Thoracic aorta (tissue), 2 donors: Measurements from ENCODE around the gene SLC4A2. TPM values are rescaled to one million over a fixed set of nuclear protein-coding genes. Genes with fewer than 3 reads are reported as not detected.

Experiments
- ATAC-seq: fragments of 150-250 bp; one replicate; pipeline ENCODE4 v1.8.0; 2017; ENCODE audit warnings: low read depth; ENCODE audit not compliant: insufficient number of reproducible peaks, low FRiP score
- DNase-seq: peaks from one replicate; pipeline ENCODE4 v3.0.0-alpha.2; 2020; ENCODE audit warnings: low spot score
- H3K27ac ChIP-seq, 2 donors: fragments of 200-600 bp; sonication (generic); 1 replicate in 1 of 2; 2 replicates in 1 of 2; pipeline ENCODE4 v1.5.1; 2016; ENCODE audit warnings: mild to moderate bottlenecking in 2 of 2, moderate library complexity in 2 of 2
- H3K27me3 ChIP-seq: fragments of 200-600 bp; sonication (generic); replicated peaks from 2 replicates; pipeline ENCODE4 v1.6.0; 2016; ENCODE audit warnings: mild to moderate bottlenecking; ENCODE audit not compliant: insufficient read depth
- H3K36me3 ChIP-seq: fragments of 200-600 bp; sonication (generic); one replicate; pipeline ENCODE4 v1.5.1; 2016
- H3K4me1 ChIP-seq, 2 donors: fragments of 200-600 bp; sonication (generic); 1 replicate in 1 of 2; 2 replicates in 1 of 2; pipeline versions ENCODE4 v1.5.1 to v1.6.0; 2016; ENCODE audit warnings: low read depth in 2 of 2, mild to moderate bottlenecking in 1 of 2; ENCODE audit not compliant: control insufficient read depth in 1 of 2
- H3K4me3 ChIP-seq: fragments of 200-600 bp; sonication (generic); 2 replicates; pipeline ENCODE4 v1.5.1; 2016; ENCODE audit warnings: mild to moderate bottlenecking
- H3K9me3 ChIP-seq: fragments of 200-600 bp; sonication (generic); 2 replicates; pipeline ENCODE4 v1.5.1; 2016
- CTCF ChIP-seq: fragments of 200-600 bp; sonication (generic); IDR thresholded peaks from one replicate; pipeline ENCODE4 v1.5.1; 2019; ENCODE audit warnings: antibody characterized with exemption
- total RNA-seq, 2 donors: library from RNA; depleted of rRNA; stranded (reverse); fragments of >200 nt; gene quantifications; one replicate each; pipeline versions ENCODE4 v1.1.0 to v1.2.3, GENCODE V29; 2016

SLC4A2 gene
- total RNA-seq, 2 donors from 2014 or later: 89.1 to 119 TPM

GRCh38 chr7:151085691-151086620, 26.6 kb downstream of the SLC4A2 start, which contains the start of gene AGAP3:
Gene AGAP3 (plus strand): TSS chr7:151086475. CDS start chr7:151086742, 267 bp downstream.
- no peak for TF ChIP-seq CTCF
- Histone ChIP-seq H3K36me3 (no peaks in the 10 kb centered on the region), H3K27ac (peak within 1 kb of the TSS; percentile 72 to 87), H3K4me3 (peak within 1 kb of the TSS; percentile 84), H3K9me3 (no peaks in the 10 kb centered on the region), H3K27me3 (no peaks in the 10 kb centered on the region), H3K4me1 (peaks cover 37 to 60% of the 10 kb centered on the region in 2 donors)
- ATAC-seq (peak; percentile 21), DNase-seq (peak; percentile 52)

- Histone ChIP-seq H3K27me3 (no peaks in the 10 kb centered on the region), H3K4me3 (peak overlapping the region; percentile 84), H3K4me1 (peaks cover 29 to 51% of the 10 kb centered on the region in 2 donors), H3K27ac (peak overlapping the region; percentile 60 to 72), H3K9me3 (no peaks in the 10 kb centered on the region), H3K36me3 (no peaks in the 10 kb centered on the region)
- ATAC-seq (no peak), DNase-seq (no peak)
- no peak for TF ChIP-seq CTCF
Observed at GRCh38 chr7:151086802-151087244, 27.4 kb downstream of the SLC4A2 start.

- peaks cover 23 to 45% of the 10 kb centered on the region in 2 donors for H3K4me1 ChIP-seq
- no peaks in the 10 kb centered on the region for H3K36me3 ChIP-seq
- H3K4me3 ChIP-seq: peak overlapping the region; percentile 84
- ATAC-seq (no peak), DNase-seq (no peak)
- TF ChIP-seq CTCF: no peak
- H3K27ac ChIP-seq: peak overlapping the region; percentile 60 to 72
- no peaks in the 10 kb centered on the region for H3K9me3 ChIP-seq
- no peaks in the 10 kb centered on the region for H3K27me3 ChIP-seq
Observed at GRCh38 chr7:151087245-151088018, 28.0 kb downstream of the SLC4A2 start.

- H3K4me3 ChIP-seq: peak overlapping the region; percentile 84
Observed at GRCh38 chr7:151088019-151088855, 28.8 kb downstream of the SLC4A2 start.

More at GRCh38 chr7:151088019-151088855, 28.8 kb downstream of the SLC4A2 start:
- Histone ChIP-seq H3K27ac (peak overlapping the region; percentile 60 to 72), H3K27me3 (no peaks in the 10 kb centered on the region), H3K9me3 (no peaks in the 10 kb centered on the region), H3K4me1 (peaks cover 19 to 40% of the 10 kb centered on the region in 2 donors), H3K36me3 (no peaks in the 10 kb centered on the region)
- DNase-seq (no peak), ATAC-seq (no peak)
- TF ChIP-seq CTCF: no peak
